GM12874 (cell line): Measurements from ENCODE around the gene SCNN1G.

Source experiments
- CTCF ChIP-seq: IDR thresholded peaks from 2 replicates; pipeline ENCODE4 v1.5.1; 2011; ENCODE audit warnings: low read depth, mild to moderate bottlenecking, control low read depth, low read length, moderate library complexity; ENCODE audit not compliant: insufficient read depth

Gene SCNN1G

GRCh38 chr16:23252310-23252709, 69.8 kb downstream of the SCNN1G start:
- no peak for TF ChIP-seq CTCF

GRCh38 chr16:23254338-23254737, 71.8 kb downstream of the SCNN1G start:
- TF ChIP-seq CTCF, result no peak

- TF ChIP-seq CTCF, result no peak
Observed at GRCh38 chr16:23255000-23255399, 72.5 kb downstream of the SCNN1G start.

GRCh38 chr16:23256440-23256839, 73.9 kb downstream of the SCNN1G start:
- TF ChIP-seq CTCF, result no peak

GRCh38 chr16:23257682-23258081, 75.1 kb downstream of the SCNN1G start:
- TF ChIP-seq CTCF, result no peak

- TF ChIP-seq CTCF, result no peak
Observed at GRCh38 chr16:23258919-23259237, 76.3 kb downstream of the SCNN1G start.
